Measurements from ENCODE around the gene SEPTIN8.

SEPTIN8 gene

GRCh38 chr5:132778129-132778528, 1.1 kb upstream of the SEPTIN8 start:
- TF ChIP-seq NFIC (IDR thresholded peaks at IDR 0.05) = no peak
- no peak for TF ChIP-seq TAF1 (IDR thresholded peaks at IDR 0.05; ENCODE audit: low read depth)
- no peak for TF ChIP-seq EGR1 (IDR thresholded peaks at IDR 0.05)
- no peak for TF ChIP-seq FOXM1 (IDR thresholded peaks at IDR 0.05; ENCODE audit: borderline replicate concordance, low read depth)
- TF ChIP-seq TCF12 (IDR thresholded peaks at IDR 0.05; ENCODE audit: low read depth) = no peak
- TF ChIP-seq MAX (IDR thresholded peaks at IDR 0.05) = no peak
- TF ChIP-seq ZBTB7A (IDR thresholded peaks at IDR 0.05; ENCODE audit: low read depth) = no peak

- no peak for TF ChIP-seq TEAD4 (IDR thresholded peaks at IDR 0.05)
- TF ChIP-seq REST (IDR thresholded peaks at IDR 0.05; ENCODE audit: low read depth) = no peak
Measured at GRCh38 chr5:132776938-132777208, 166 bp downstream of the SEPTIN8 start.

- TF ChIP-seq TEAD4 (IDR thresholded peaks at IDR 0.05) (0 out of 2 replicates have a peak, but pooled peaks have one; percentile 8), YY1 (IDR thresholded peaks at IDR 0.05; ENCODE audit: low read depth) (peak; percentile 76), ZBTB7A (IDR thresholded peaks at IDR 0.05; ENCODE audit: low read depth) (peak; percentile 66; the same call in 1 of the 2 replicates), FOXM1 (IDR thresholded peaks at IDR 0.05; ENCODE audit: borderline replicate concordance, low read depth) (no peak), CEBPB (IDR thresholded peaks at IDR 0.05) (no peak), EP300 (IDR thresholded peaks at IDR 0.05; ENCODE audit: borderline replicate concordance) (no peak), TAF1 (IDR thresholded peaks at IDR 0.05; ENCODE audit: low read depth) (no peak), NFIC (IDR thresholded peaks at IDR 0.05) (peak; percentile 70; the same call in 1 of the 2 replicates), MAX (IDR thresholded peaks at IDR 0.05) (no peak)
Measured at GRCh38 chr5:132776131-132776937, 705 bp downstream of the SEPTIN8 start.

- TF ChIP-seq USF1 (IDR thresholded peaks at IDR 0.05) = peak; percentile 93
- 0 out of 2 replicates have a peak, but pooled peaks have one; percentile 21 for TF ChIP-seq FOXM1 (IDR thresholded peaks at IDR 0.05; ENCODE audit: borderline replicate concordance, low read depth)
- no peak for TF ChIP-seq CEBPB (IDR thresholded peaks at IDR 0.05)
- no peak for TF ChIP-seq TAF1 (IDR thresholded peaks at IDR 0.05; ENCODE audit: low read depth)
- TF ChIP-seq MAX (IDR thresholded peaks at IDR 0.05) = peak; percentile 82
- peak; percentile 63 for TF ChIP-seq NFIC (IDR thresholded peaks at IDR 0.05)
- TF ChIP-seq YY1 (IDR thresholded peaks at IDR 0.05; ENCODE audit: low read depth) = no peak
- no peak for TF ChIP-seq ZBTB7A (IDR thresholded peaks at IDR 0.05; ENCODE audit: low read depth)
- peak; percentile 28; the same call in 1 of the 2 replicates for TF ChIP-seq RAD21 (IDR thresholded peaks at IDR 0.05; ENCODE audit: low read depth)
- no peak for TF ChIP-seq REST (IDR thresholded peaks at IDR 0.05; ENCODE audit: low read depth)
- no peak for TF ChIP-seq EGR1 (IDR thresholded peaks at IDR 0.05)
- TF ChIP-seq EP300 (IDR thresholded peaks at IDR 0.05; ENCODE audit: borderline replicate concordance) = peak; percentile 80
- TF ChIP-seq TEAD4 (IDR thresholded peaks at IDR 0.05) = peak; percentile 89
- peak; percentile 83 for TF ChIP-seq TCF12 (IDR thresholded peaks at IDR 0.05; ENCODE audit: low read depth)
- TF ChIP-seq CREB1 (IDR thresholded peaks at IDR 0.05; ENCODE audit: low read depth) = no peak
Measured at GRCh38 chr5:132775476-132775961, 1.5 kb downstream of the SEPTIN8 start.

- TF ChIP-seq TEAD4 (IDR thresholded peaks at IDR 0.05) (no peak), NFIC (IDR thresholded peaks at IDR 0.05) (no peak), YY1 (IDR thresholded peaks at IDR 0.05; ENCODE audit: low read depth) (no peak), USF1 (IDR thresholded peaks at IDR 0.05) (no peak), MAX (IDR thresholded peaks at IDR 0.05) (no peak), FOXM1 (IDR thresholded peaks at IDR 0.05; ENCODE audit: borderline replicate concordance, low read depth) (no peak), ZBTB7A (IDR thresholded peaks at IDR 0.05; ENCODE audit: low read depth) (no peak), CREB1 (IDR thresholded peaks at IDR 0.05; ENCODE audit: low read depth) (no peak), CEBPB (IDR thresholded peaks at IDR 0.05) (no peak), RAD21 (IDR thresholded peaks at IDR 0.05; ENCODE audit: low read depth) (no peak)
Measured at GRCh38 chr5:132774896-132775295, 2.1 kb downstream of the SEPTIN8 start.

Measured in Ishikawa (cell line).